ENCODE results near the gene SH3GL3. TPM values are rescaled to one million over a fixed set of nuclear protein-coding genes. Genes with fewer than 3 reads are reported as not detected.

Gene SH3GL3
- total RNA-seq, 2 donors from 2014 or later, result 3.5 to 3.8 TPM

DNA sequence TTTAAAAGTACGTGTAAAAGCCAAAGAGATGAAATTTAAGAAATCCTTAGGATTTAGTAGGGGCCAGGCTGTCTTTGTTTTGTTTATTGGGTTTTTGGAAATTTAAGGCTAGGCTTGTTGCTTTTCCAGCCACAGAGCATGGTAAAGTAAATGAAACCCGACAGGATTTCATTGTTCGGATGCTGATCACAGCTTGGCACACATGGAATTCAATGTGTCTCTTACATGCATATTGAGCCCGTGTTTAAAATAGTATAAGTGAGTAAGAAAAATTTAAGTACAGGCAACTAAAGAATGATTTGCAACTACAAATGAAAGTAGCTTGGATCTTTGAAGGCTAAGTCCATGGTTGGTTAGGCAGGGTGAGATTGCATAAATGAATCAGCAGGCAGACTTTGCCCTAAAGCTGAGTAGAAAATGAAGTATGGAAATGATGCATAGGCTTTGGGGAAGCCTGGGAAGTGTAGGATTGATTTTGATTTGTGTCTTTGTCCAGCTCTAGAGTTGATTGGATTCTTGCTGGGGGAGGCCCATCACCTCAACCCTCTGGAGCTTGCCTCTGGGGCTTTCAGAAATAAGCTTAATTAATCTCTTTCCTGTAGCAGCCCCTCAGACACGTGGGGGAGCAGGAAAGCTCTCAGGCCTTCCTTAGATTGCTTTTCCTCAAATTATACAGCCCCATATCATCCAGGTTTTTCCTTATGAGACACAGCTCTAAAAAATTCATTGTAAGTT is 138.6 kb downstream of the SH3GL3 start:
- TF ChIP-seq, protein P1, sequence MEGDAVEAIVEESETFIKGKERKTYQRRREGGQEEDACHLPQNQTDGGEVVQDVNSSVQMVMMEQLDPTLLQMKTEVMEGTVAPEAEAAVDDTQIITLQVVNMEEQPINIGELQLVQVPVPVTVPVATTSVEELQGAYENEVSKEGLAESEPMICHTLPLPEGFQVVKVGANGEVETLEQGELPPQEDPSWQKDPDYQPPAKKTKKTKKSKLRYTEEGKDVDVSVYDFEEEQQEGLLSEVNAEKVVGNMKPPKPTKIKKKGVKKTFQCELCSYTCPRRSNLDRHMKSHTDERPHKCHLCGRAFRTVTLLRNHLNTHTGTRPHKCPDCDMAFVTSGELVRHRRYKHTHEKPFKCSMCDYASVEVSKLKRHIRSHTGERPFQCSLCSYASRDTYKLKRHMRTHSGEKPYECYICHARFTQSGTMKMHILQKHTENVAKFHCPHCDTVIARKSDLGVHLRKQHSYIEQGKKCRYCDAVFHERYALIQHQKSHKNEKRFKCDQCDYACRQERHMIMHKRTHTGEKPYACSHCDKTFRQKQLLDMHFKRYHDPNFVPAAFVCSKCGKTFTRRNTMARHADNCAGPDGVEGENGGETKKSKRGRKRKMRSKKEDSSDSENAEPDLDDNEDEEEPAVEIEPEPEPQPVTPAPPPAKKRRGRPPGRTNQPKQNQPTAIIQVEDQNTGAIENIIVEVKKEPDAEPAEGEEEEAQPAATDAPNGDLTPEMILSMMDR (conservative IDR thresholded peaks at IDR 0.05), result no peak
- Histone ChIP-seq H3K4me3 (ENCODE audit: low read length) (no peak overlapping the region), H3K27ac (ENCODE audit: low read depth, low read length) (no peak overlapping the region), H3K9me3 (ENCODE audit: control insufficient read depth, low read length) (no peaks in the 10 kb centered on the region), H3K36me3 (ENCODE audit: control insufficient read depth, insufficient read depth, low read length) (no peaks in the 10 kb centered on the region), H3K9ac (ENCODE audit: extremely low read depth, low read length, poor library complexity, severe bottlenecking) (no peak overlapping the region), H3K27me3 (ENCODE audit: control insufficient read depth, insufficient read depth, low read length, poor library complexity, severe bottlenecking) (no peaks in the 10 kb centered on the region), H3K4me1 (ENCODE audit: control insufficient read depth, insufficient read depth, low read length) (no peaks in the 10 kb centered on the region)
- Mint-ChIP-seq H3K27ac (no peak overlapping the region), H3K36me3 (ENCODE audit: low read depth) (no peaks in the 10 kb centered on the region), H3K27me3 (ENCODE audit: insufficient read depth) (no peaks in the 10 kb centered on the region), H3K4me1 (no peaks in the 10 kb centered on the region), H3K9me3 (no peaks in the 10 kb centered on the region), H3K4me3 (no peak overlapping the region)
- no peak for DNase-seq
- 83 to 88% methylated on average over 4 to 5 of the region's 5 CpGs for WGBS, 2 experiments (ENCODE audit: insufficient coverage in 1 of 2, insufficient read length in 1 of 2)

DNA sequence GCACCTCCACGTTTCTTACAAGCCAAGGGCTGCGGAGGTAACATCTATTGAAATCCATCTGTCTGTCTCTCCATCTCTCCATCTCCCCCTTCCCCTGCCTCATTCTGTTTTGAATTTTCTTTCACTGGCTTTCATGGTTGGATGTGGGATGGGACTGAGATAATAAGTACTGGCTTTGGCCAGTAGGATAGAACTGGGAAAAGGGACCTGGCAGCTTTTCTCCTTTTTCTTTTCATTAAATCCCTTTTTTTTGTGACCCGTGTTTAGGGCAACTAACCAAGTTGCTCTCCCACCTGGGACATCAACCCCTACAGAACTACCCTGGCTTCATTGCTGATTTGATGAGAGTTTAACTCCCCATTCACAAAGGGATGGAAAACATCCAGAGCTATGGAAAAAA is 139.9 kb downstream of the SH3GL3 start:
- TF ChIP-seq, protein P1 (conservative IDR thresholded peaks at IDR 0.05), result peak; percentile 40
- H3K36me3 ChIP-seq (ENCODE audit: control insufficient read depth, insufficient read depth, low read length), result no peaks in the 10 kb centered on the region
- H3K9me3 ChIP-seq (ENCODE audit: control insufficient read depth, low read length), result no peaks in the 10 kb centered on the region
- H3K36me3 Mint-ChIP-seq (ENCODE audit: low read depth), result no peaks in the 10 kb centered on the region
- no peak overlapping the region for H3K27ac Mint-ChIP-seq
- 83 to 100% methylated on average over 1 to 3 of the region's 3 CpGs for WGBS, 2 experiments (ENCODE audit: insufficient coverage in 1 of 2, insufficient read length in 1 of 2)
- no peak for DNase-seq
- H3K4me1 ChIP-seq (ENCODE audit: control insufficient read depth, insufficient read depth, low read length), result no peaks in the 10 kb centered on the region
- H3K4me3 Mint-ChIP-seq, result no peak overlapping the region
- no peaks in the 10 kb centered on the region for H3K27me3 Mint-ChIP-seq (ENCODE audit: insufficient read depth)
- no peaks in the 10 kb centered on the region for H3K4me1 Mint-ChIP-seq
- H3K27me3 ChIP-seq (ENCODE audit: control insufficient read depth, insufficient read depth, low read length, poor library complexity, severe bottlenecking), result no peaks in the 10 kb centered on the region
- H3K4me3 ChIP-seq (ENCODE audit: low read length), result no peak overlapping the region
- H3K9ac ChIP-seq (ENCODE audit: extremely low read depth, low read length, poor library complexity, severe bottlenecking), result no peak overlapping the region
- no peak overlapping the region for H3K27ac ChIP-seq (ENCODE audit: low read depth, low read length)
- no peaks in the 10 kb centered on the region for H3K9me3 Mint-ChIP-seq

DNA sequence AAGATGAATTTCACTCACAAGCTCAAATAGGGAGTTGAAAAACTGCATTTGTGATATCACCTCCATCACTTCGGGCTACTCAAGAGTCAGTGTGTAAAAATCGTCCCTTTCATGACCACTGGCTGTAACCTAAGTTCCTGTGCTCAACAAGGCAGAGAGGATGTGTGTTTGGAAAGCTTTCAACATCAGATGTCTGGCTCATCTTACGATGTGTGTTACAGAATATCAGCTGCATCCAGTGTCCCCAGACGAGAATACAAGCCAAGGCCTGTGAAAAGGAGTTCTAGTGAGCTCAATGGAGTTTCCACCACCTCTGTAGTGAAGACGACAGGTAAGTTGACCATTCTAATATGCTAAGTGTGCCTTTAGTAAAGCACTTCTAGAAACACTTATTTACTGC is 141.3 kb downstream of the SH3GL3 start:
- Histone ChIP-seq H3K36me3 (ENCODE audit: control insufficient read depth, insufficient read depth, low read length) (no peaks in the 10 kb centered on the region), H3K4me3 (ENCODE audit: low read length) (no peak overlapping the region), H3K9me3 (ENCODE audit: control insufficient read depth, low read length) (no peaks in the 10 kb centered on the region), H3K9ac (ENCODE audit: extremely low read depth, low read length, poor library complexity, severe bottlenecking) (no peak overlapping the region), H3K27me3 (ENCODE audit: control insufficient read depth, insufficient read depth, low read length, poor library complexity, severe bottlenecking) (no peaks in the 10 kb centered on the region), H3K4me1 (ENCODE audit: control insufficient read depth, insufficient read depth, low read length) (no peaks in the 10 kb centered on the region), H3K27ac (ENCODE audit: low read depth, low read length) (no peak overlapping the region)
- no peak overlapping the region for H3K4me3 Mint-ChIP-seq
- H3K36me3 Mint-ChIP-seq (ENCODE audit: low read depth), result no peaks in the 10 kb centered on the region
- TF ChIP-seq, protein P1 (conservative IDR thresholded peaks at IDR 0.05), result no peak
- no peak for DNase-seq
- no peak overlapping the region for H3K27ac Mint-ChIP-seq
- no peaks in the 10 kb centered on the region for H3K27me3 Mint-ChIP-seq (ENCODE audit: insufficient read depth)
- WGBS, 2 experiments (ENCODE audit: insufficient coverage in 1 of 2, insufficient read length in 1 of 2), result 94 to 100% methylated on average over 5 of the region's 5 CpGs
- H3K4me1 Mint-ChIP-seq, result no peaks in the 10 kb centered on the region
- H3K9me3 Mint-ChIP-seq, result no peaks in the 10 kb centered on the region
